HG02610 (cell line): ENCODE measurements around the gene METTL3.

Source experiments
- ATAC-seq: cut with Tn5 transposase; IDR thresholded peaks from one replicate; pipeline ENCODE4 v1.9.1; 2021; ENCODE audit warnings: mild to moderate bottlenecking, moderate library complexity; ENCODE audit not compliant: unreplicated experiment

The METTL3 gene

DNA sequence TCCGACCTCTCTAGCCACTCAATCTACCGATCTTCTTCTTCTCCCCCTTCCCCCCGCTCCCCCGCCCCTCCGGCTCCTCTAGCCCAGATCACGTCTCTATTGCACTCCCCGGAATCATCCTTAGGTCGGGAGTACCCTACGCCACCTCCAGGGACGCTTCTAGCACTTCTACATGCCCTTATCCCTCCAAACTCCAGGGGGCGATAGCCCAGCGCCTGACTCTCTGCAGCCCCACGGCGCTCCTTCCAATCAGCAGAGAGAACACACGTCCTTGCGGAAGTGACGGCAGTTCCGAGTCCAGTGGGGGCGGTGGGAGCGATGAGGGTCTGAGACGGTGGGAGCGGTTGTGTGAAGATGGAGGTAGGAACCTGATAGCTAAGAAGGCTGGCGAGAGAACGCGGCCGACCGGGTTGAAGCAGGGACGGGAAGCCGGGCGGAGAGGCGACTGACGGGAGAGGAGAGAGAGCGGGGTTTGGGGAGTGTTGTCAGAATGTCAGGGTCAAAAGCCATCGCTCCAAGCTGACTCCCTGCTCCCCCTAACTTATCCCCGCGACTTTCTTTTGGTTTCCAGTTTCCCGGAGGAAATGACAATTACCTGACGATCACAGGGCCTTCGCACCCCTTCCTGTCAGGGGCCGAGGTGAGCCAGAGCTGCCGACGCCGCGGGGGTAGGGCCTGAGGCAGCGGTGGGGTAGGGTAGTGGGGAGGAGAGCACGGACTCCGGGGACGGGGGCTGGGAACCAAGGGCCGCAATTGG, 34.0 kb downstream of the METTL3 start, which contains the start of the genes RAB2B and TOX4:
TSS of gene RAB2B (minus strand) at position 35 of the 757 bp plus-strand sequence. CDS start 87 bp downstream, outside the sequence.
TSS of gene TOX4 (plus strand) at position 271 of the 757 bp plus-strand sequence. CDS start at position 355, 84 bp downstream.
- peak; percentile 99 for ATAC-seq

DNA sequence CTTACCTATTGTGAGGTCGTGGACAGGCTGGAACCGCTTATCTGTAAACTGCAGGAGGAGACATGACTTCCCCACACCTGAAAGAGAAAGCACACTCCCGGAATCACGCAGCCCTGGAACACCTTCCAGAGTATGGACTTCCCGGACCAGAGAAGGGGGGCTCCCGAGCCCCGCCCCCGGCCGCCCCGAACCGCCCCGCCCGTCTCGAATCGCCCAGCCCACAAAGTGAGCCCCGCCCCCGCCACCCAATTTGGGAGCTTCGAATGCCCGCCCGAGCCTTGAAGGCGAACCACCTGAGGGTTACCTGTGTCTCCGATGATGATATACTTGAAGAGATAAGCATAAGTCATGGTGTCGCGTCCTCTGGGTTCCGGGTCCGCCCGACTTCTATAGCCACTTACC, 34.6 kb downstream of the METTL3 start:
- ATAC-seq: peak; percentile 28

DNA sequence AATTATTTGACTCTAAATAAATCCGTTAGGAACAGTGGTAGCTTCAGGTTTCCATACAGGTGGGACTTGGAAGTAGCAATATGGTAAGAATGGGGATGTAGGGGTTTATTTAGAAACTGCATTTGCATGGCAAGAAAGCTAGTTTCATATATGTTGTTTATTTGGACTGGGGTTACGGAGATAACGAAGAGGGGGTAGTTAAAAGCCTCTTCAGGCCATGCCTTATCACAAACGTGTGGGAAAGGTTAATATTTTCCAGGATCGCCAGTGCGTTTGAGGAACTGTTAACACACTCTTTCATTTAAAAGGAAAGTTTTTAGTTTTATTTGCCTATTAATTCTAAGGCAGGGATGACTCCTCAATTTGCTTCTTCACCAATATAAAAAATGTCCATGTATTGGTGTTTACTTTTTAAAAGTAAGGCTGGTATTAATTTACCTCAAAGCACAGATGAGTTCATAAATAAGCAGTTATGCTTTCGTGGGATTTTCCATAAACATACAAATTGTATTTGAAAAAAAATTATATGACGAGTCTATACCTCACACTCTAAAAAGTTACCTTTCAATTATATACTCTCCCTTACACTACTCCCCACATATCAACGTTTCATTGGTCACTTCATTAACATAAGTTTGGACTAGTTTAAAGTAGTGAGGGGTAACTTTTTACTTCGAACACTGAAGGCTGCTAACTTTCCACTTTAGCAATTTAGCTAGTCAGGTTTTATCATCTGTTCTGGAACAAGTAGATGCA, 35.2 kb downstream of the METTL3 start:
- ATAC-seq: peak; percentile 1

DNA sequence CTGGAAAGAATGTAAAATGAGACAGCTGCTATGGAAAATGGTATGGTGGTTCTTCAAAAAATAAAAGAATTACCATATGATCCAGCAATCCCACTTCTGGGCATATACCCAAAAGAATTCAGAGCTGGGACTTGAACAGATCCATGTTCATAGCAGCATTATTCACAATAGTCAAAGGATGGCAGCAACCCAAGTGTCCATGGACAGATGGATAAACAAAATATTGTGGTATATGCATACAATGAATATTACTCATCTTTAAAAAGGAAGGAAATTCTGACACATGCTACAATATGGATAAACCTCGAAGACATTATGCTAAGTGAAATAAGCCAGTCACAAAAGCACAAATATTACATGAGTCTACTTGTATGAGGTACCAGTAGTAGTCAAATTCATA, 43.5 kb downstream of the METTL3 start:
- ATAC-seq: no peak

DNA sequence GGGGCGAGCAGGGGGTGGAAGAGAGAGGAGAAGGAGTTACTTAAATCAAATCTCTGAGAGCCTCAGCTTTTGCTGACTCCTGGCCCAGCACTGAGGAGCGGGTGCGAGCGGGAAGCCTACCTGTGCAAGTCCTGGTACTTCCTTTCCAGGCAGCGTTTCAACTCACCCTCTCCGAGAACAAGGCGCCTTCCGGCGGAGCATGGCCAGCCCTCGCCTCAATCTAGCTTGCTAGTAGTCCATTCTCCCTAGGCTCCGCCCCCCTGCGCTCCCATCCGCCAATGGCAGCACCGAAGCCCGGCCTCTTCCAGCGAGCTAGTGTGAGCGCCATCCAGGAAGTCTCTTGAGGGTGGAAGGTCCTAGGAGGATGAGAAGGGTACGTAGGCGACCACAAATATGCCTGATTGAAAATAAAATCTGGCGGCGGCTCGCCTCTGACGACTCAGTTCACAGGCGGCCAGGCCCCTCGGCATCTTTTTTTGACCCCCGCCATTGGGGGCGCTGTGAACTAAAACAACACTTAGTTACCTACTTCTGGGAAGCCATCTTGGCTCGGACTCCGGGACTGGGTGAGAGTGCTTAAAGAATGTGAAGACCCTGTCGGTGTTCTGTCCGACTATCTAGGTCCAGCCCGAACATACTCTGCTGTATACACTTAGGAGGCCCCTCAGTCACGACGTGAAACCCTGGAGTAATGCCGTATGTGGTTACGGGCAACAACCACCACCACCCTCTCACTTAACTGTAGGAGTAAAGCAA, 55.0 kb downstream of the METTL3 start, which contains the start of gene CHD8:
TSS of gene CHD8 (minus strand) at position 212 of the 756 bp plus-strand sequence. CDS start 24,480 bp downstream, outside the sequence.
- ATAC-seq: peak; percentile 97

DNA sequence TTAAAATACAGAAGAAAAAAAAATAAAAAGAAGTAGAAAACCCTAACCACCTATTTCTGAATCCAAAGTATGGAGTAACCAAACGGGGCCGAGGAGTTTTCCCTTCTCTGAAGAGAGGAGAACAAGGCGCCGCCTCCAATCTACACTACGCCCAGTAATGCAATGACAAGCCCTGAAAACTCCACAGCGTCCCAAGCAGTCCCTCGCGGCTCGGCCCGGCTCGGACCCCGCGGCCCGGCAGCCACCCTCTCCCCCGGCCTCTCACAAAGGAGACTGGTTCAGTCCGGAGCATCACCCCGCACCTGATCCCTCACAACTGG, 55.6 kb downstream of the METTL3 start:
- ATAC-seq: peak; percentile 18

DNA sequence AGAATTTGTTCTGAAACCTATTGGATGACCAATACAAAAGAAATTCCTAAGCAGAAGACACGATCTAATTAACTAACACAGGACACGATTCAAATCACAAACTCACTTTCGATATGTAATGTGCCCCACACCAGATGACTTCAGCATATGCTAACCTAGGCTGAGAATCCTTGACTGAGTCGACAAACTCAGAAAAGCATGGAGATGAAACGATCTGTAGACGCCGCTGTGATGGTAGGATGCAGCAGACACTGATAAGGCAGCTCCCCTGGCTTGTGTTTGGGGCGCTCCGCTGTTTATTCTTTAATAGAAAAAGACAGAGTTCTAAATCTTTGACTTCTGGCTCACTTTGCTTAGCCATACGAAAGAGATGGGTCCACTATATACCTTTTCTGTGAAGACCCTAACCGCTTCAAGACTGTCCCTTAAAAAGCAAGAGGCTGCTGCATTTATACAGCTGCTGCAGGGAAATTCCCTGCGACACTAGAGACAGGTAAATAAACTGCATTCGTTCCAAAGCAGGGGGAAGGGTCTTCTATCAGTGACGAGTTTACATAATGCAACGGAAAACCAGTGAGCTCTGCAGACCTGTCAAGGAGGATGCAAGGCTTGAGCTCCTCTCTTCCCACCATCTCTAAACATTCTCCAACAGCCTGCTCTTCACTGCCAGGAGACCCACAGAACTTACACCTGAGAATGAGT, 56.1 kb downstream of the METTL3 start:
- no peak for ATAC-seq

DNA sequence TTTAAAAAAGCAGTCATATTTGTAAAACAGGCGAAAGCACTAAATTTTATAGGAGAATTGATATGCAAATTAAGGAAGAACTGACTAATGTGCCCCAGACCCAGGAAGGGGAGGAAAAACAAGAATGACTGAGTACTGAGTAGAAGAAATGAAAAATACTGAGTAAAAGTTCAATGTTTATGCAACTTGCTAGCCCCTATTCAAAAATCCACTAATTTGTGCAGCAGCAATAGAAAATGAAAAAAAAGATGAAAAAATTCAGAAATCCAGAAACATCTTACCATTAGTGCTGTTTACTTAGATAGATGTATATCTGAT, 61.3 kb downstream of the METTL3 start:
- ATAC-seq: no peak
